ENCODE data around the gene PRKCE.

DNA sequence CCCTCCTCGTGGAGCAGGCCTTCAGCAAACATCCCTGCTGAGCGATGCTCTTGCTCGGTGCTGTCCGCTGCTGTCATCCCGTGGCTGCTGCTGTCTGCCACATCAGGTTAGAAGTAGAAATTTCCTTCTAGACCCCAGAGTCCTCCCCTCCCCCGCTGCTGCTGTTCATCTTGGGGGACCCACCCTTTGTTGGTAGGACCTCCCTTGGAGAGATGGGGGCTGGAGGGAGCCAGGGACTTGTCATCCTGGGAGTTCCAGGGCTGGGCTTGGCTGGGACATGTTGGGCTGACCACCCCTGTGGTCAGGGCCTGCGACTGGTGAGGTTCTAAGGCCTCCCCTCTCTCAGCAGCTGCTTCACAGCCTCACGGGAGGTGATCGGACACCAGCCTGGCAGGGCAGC lies 122.4 kb downstream of the PRKCE start:
- no peak for TF ChIP-seq POLR2A (IDR thresholded peaks at IDR 0.05)
- TF ChIP-seq, protein P1, sequence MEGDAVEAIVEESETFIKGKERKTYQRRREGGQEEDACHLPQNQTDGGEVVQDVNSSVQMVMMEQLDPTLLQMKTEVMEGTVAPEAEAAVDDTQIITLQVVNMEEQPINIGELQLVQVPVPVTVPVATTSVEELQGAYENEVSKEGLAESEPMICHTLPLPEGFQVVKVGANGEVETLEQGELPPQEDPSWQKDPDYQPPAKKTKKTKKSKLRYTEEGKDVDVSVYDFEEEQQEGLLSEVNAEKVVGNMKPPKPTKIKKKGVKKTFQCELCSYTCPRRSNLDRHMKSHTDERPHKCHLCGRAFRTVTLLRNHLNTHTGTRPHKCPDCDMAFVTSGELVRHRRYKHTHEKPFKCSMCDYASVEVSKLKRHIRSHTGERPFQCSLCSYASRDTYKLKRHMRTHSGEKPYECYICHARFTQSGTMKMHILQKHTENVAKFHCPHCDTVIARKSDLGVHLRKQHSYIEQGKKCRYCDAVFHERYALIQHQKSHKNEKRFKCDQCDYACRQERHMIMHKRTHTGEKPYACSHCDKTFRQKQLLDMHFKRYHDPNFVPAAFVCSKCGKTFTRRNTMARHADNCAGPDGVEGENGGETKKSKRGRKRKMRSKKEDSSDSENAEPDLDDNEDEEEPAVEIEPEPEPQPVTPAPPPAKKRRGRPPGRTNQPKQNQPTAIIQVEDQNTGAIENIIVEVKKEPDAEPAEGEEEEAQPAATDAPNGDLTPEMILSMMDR (IDR thresholded peaks at IDR 0.05), result no peak
